IMR-90 (cell line): ENCODE measurements around the gene EPHA6. TPM values are rescaled to one million over a fixed set of nuclear protein-coding genes. Genes with fewer than 3 reads are reported as not detected.

Experiments
- ATAC-seq: fragments of 200-7000 bp; cut with Tn5 transposase; 2 replicates; pipeline ENCODE4 v1.9.1; 2020; ENCODE audit warnings: low read depth, mild to moderate bottlenecking, moderate library complexity
- BruUV-seq: library from RNA; stranded (reverse); fragments of 400-500 nt; replicated peaks from 2 replicates; lab custom pipeline; 2021; lab: Mats Ljungman, UMichigan
- CTCF ChIA-PET: fragments of 300-600 bp; formaldehyde crosslinking; extraction: SDS; loops from one replicate; lab custom pipeline; 2021; ENCODE audit warnings: antibody characterized with exemption; lab: Yijun Ruan, JAX
- POLR2A ChIA-PET: fragments of 300-600 bp; sonication (Branson Sonifier 250); formaldehyde crosslinking; loops from one replicate; lab custom pipeline; 2022; ENCODE audit warnings: antibody characterized with exemption; ENCODE audit not compliant: unreplicated experiment; lab: Charles Lee
- DNase-seq: peaks from one replicate; pipeline ENCODE4 v3.0.0; 2013
- H2AFZ ChIP-seq: replicated peaks from 2 replicates; pipeline ENCODE3; 2013; ENCODE audit warnings: low read length, mild to moderate bottlenecking; ENCODE audit not compliant: poor library complexity
- H2AK5ac ChIP-seq: 2 replicates; pipeline ENCODE4 v1.6.1; 2013; ENCODE audit warnings: low read depth, low read length, inconsistent platforms
- H2AK9ac ChIP-seq: replicated peaks from 2 replicates; pipeline ENCODE3; 2013; ENCODE audit warnings: mild to moderate bottlenecking, low read depth, low read length, moderate library complexity; ENCODE audit not compliant: poor library complexity
- H2BK120ac ChIP-seq: 2 replicates; pipeline ENCODE4 v1.6.1; 2013; ENCODE audit warnings: low read depth, low read length, inconsistent platforms
- H2BK15ac ChIP-seq: 3 replicates; pipeline ENCODE4 v1.6.1; 2013; ENCODE audit warnings: low read depth, low read length, inconsistent platforms
- H2BK20ac ChIP-seq: 2 replicates; pipeline ENCODE4 v1.6.1; 2013; ENCODE audit warnings: low read depth, mild to moderate bottlenecking, inconsistent platforms, low read length, moderate library complexity
- H2BK5ac ChIP-seq: 2 replicates; pipeline ENCODE4 v1.6.1; 2013; ENCODE audit warnings: mild to moderate bottlenecking, low read depth, low read length, inconsistent platforms; ENCODE audit not compliant: poor library complexity, severe bottlenecking
- H3K14ac ChIP-seq: replicated peaks from 2 replicates; pipeline ENCODE4 v1.6.1; 2013; ENCODE audit warnings: low read depth, low read length, inconsistent platforms
- H3K18ac ChIP-seq: 2 replicates; pipeline ENCODE4 v1.6.1; 2013; ENCODE audit warnings: low read depth, low read length, control low read depth
- H3K23ac ChIP-seq: 2 replicates; pipeline ENCODE4 v1.6.1; 2013; ENCODE audit warnings: low read depth, low read length, inconsistent platforms
- H3K27ac ChIP-seq: 2 replicates; pipeline ENCODE4 v1.5.1; 2013; ENCODE audit warnings: mild to moderate bottlenecking, control low read depth, low read length; ENCODE audit not compliant: insufficient read depth
- H3K27me3 ChIP-seq: 2 replicates; pipeline ENCODE4 v1.6.1; 2013; ENCODE audit warnings: low read length; ENCODE audit not compliant: control insufficient read depth, insufficient read depth
- H3K36me3 ChIP-seq: 2 replicates; pipeline ENCODE4 v1.6.1; 2013; ENCODE audit warnings: low read length, mixed read lengths; ENCODE audit not compliant: control insufficient read depth, insufficient read depth
- H3K4ac ChIP-seq: 2 replicates; pipeline ENCODE4 v1.6.1; 2013; ENCODE audit warnings: low read depth, low read length, inconsistent platforms
- H3K4me1 ChIP-seq: 2 replicates; pipeline ENCODE4 v1.6.1; 2013; ENCODE audit warnings: low read length, mixed read lengths; ENCODE audit not compliant: control insufficient read depth, insufficient read depth
- H3K4me2 ChIP-seq: 2 replicates; pipeline ENCODE4 v1.6.1; 2013; ENCODE audit warnings: low read depth, mild to moderate bottlenecking, control low read depth, low read length, moderate library complexity
- H3K4me3 ChIP-seq: 2 replicates; pipeline ENCODE4 v1.5.1; 2013; ENCODE audit warnings: low read depth, mild to moderate bottlenecking, control low read depth, low read length, moderate library complexity; ENCODE audit not compliant: insufficient read depth
- H3K56ac ChIP-seq: 2 replicates; pipeline ENCODE4 v1.6.1; 2013; ENCODE audit warnings: low read length, inconsistent platforms; ENCODE audit not compliant: insufficient read depth; ENCODE audit errors: extremely low read depth
- H3K79me1 ChIP-seq, 2 experiments: 2 replicates each; pipeline ENCODE4 v1.6.1; 2013; ENCODE audit warnings: low read length in 2 of 2, inconsistent platforms in 1 of 2, low read depth in 1 of 2
- H3K9ac ChIP-seq: 2 replicates; pipeline ENCODE4 v1.6.1; 2013; ENCODE audit warnings: low read depth, low read length, control low read depth
- H3K9me1 ChIP-seq: 2 replicates; pipeline ENCODE4 v1.6.1; 2013; ENCODE audit warnings: low read length, inconsistent platforms; ENCODE audit not compliant: insufficient read depth
- H3K9me3 ChIP-seq: 2 replicates; pipeline ENCODE4 v1.6.1; 2013; ENCODE audit warnings: low read length; ENCODE audit not compliant: control insufficient read depth, insufficient read depth
- H4K20me1 ChIP-seq: 2 replicates; pipeline ENCODE4 v1.6.1; 2013; ENCODE audit warnings: low read length, inconsistent platforms; ENCODE audit not compliant: insufficient read depth
- H4K5ac ChIP-seq: 2 replicates; pipeline ENCODE4 v1.6.1; 2013; ENCODE audit warnings: mild to moderate bottlenecking, low read depth, low read length, control low read depth
- H4K8ac ChIP-seq, 2 experiments: 2 replicates each; pipeline ENCODE4 v1.6.1; 2013; ENCODE audit warnings: low read depth in 2 of 2, low read length in 2 of 2, control low read depth in 1 of 2, inconsistent platforms in 1 of 2
- H4K91ac ChIP-seq: 2 replicates; pipeline ENCODE4 v1.6.1; 2013; ENCODE audit warnings: low read depth, low read length, inconsistent platforms; ENCODE audit not compliant: insufficient read depth
- MAZ ChIP-seq: IDR thresholded peaks from 2 replicates; pipeline ENCODE4 v1.6.1; 2012; ENCODE audit warnings: low read depth, mild to moderate bottlenecking, low read length, improper control_type of control experiment, moderate library complexity, borderline replicate concordance
- NFE2L2 ChIP-seq: fragments of 150-350 bp; IDR thresholded peaks from 2 replicates; pipeline ENCODE4 v1.6.1; 2016; ENCODE audit warnings: low read depth, mild to moderate bottlenecking, low read length
- RAD21 ChIP-seq: IDR thresholded peaks from 2 replicates; pipeline ENCODE4 v1.6.1; 2012; ENCODE audit warnings: low read length, improper control_type of control experiment
- RCOR1 ChIP-seq: IDR thresholded peaks from 2 replicates; pipeline ENCODE4 v1.6.1; 2012; ENCODE audit warnings: mild to moderate bottlenecking, low read length, improper control_type of control experiment; ENCODE audit not compliant: insufficient replicate concordance
- WGBS, 2 experiments: methylation state at CpG; one replicate each; pipeline versions ENCODE4 v1.1.5 to v1.1.7; 2013; ENCODE audit warnings: missing lambda C conversion rate in 2 of 2; ENCODE audit not compliant: insufficient read length in 1 of 2; ENCODE audit errors: extremely low coverage in 2 of 2; 5-methylcytosine and 5-hydroxymethylcytosine counted together
- dilution Hi-C: fragments of 300-500 bp; cut with HindIII; formaldehyde crosslinking; loops from one replicate; pipeline ENCODE4 v1.14.3; 2018; ENCODE audit warnings: low sequenced_read_pairs; ENCODE audit not compliant: unreplicated experiment
- in situ Hi-C: fragments of 300-500 bp; cut with MboI; formaldehyde crosslinking; loops from 3 replicates; pipeline ENCODE4 v1.14.3; 2019; ENCODE audit warnings: low sequenced_read_pairs, inconsistent platforms, mixed read lengths
- intact Hi-C: fragments of 100-400 bp; cut with micrococcal nuclease; formaldehyde crosslinking; loops from 2 replicates; pipeline ENCODE4 v1.10.0; 2022
- polyA plus RNA-seq, 3 experiments: library from polyadenylated mRNA; depleted of rRNA; stranded (reverse); fragments of >200 nt; gene quantifications; 2 replicates each; pipeline ENCODE4 v1.2.3, GENCODE V29; 2012; ENCODE audit warnings: low replicate concordance in 1 of 3
- total RNA-seq: library from RNA; depleted of rRNA; stranded (reverse); fragments of >200 nt; gene quantifications from 2 replicates; pipeline ENCODE4 v1.2.3, GENCODE V29; 2012

The EPHA6 gene
- total and polyA plus RNA-seq, 2 of the 4 experiments (the other 2 are of a cell fraction), result not detected

DNA sequence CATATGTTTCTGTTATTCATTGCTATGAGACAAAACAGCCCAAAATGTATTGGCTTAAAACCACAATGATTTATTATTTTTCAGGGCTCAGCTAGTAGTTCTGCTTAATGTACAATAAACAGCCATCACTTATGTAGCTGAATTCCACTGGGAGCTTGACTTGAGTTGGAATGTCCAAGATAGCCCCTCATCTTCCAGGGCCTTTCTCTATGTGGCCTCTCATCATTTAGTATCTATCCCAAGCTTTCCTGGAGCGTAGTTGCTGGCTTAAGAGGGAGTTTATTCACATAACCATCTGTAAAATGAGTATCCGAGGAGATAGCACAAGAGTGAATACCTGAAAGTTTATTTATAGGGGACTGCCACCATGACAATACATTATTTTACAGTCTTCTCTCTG lies 176.8 kb downstream of the EPHA6 start:
- H4K20me1 ChIP-seq, result no peaks in the 10 kb centered on the region
- ATAC-seq, result no peak
- no peak overlapping the region for H2BK120ac ChIP-seq
- no peak overlapping the region for H3K4me3 ChIP-seq
- H2AK9ac ChIP-seq, result no peak overlapping the region
- no peak overlapping the region for H2BK15ac ChIP-seq
- no peak overlapping the region for H3K56ac ChIP-seq
- H3K79me1 ChIP-seq, result no peaks in the 10 kb centered on the region
- H3K4me2 ChIP-seq, result no peak overlapping the region
- H3K9me1 ChIP-seq, result no peaks in the 10 kb centered on the region
- DNase-seq, result no peak
- WGBS, 2 experiments, result no CpG with 5 or more reads among the region's 2 CpGs
- H3K9ac ChIP-seq, result no peak overlapping the region
- intact Hi-C loops (no loop called here), in situ Hi-C loops (no loop called here), dilution Hi-C loops (no loop called here)
- ChIA-PET POLR2A (no interaction called here), CTCF (no interaction called here)
- H3K4me1 ChIP-seq, result no peaks in the 10 kb centered on the region
- H3K14ac ChIP-seq, result no peak overlapping the region
- H2BK5ac ChIP-seq, result no peak overlapping the region
- no peak overlapping the region for H3K23ac ChIP-seq
- no peak overlapping the region for H3K27ac ChIP-seq
- H4K5ac ChIP-seq, result no peak overlapping the region
- no peak overlapping the region for H2AK5ac ChIP-seq
- H2BK20ac ChIP-seq, result no peak overlapping the region
- no peak overlapping the region for H4K91ac ChIP-seq
- no peak overlapping the region for H2AFZ ChIP-seq
- H3K36me3 ChIP-seq, result no peaks in the 10 kb centered on the region
- no peak overlapping the region for H4K8ac ChIP-seq
- no peaks in the 10 kb centered on the region for H3K27me3 ChIP-seq
- TF ChIP-seq RCOR1 (no peak), MAZ (no peak), RAD21 (no peak), NFE2L2 (no peak)
- no peak overlapping the region for H3K18ac ChIP-seq
- no TSS peak for BruUV-seq
- no peak overlapping the region for H3K4ac ChIP-seq
- 0 out of 2 replicates have a peak, but pooled peaks cover 2% of the 10 kb centered on the region for H3K9me3 ChIP-seq
